Body of pancreas (tissue), 4 donors: ENCODE data around the gene UFC1. TPM values are rescaled to one million over a fixed set of nuclear protein-coding genes. Genes with fewer than 3 reads are reported as not detected.

Source experiments
- ATAC-seq: fragments of 150-250 bp; one replicate; pipeline ENCODE4 v1.9.1; 2016
- DNase-seq, 4 donors: peaks; one replicate each; pipeline ENCODE4 v3.0.0-alpha.2; 2019
- H3K27ac ChIP-seq, 4 donors: fragments of 200-600 bp; sonication (generic); 1 replicate in 3 of 4; 2 replicates in 1 of 4; pipeline versions ENCODE4 v1.5.1 to v1.6.1; 2016 to 2019; ENCODE audit warnings: mild to moderate bottlenecking in 1 of 4, mixed read lengths in 1 of 4, moderate library complexity in 1 of 4
- H3K27me3 ChIP-seq, 2 donors: fragments of 200-600 bp; sonication (generic); one replicate each; pipeline ENCODE4 v1.6.0; 2016; ENCODE audit warnings: mild to moderate bottlenecking in 1 of 2
- H3K36me3 ChIP-seq, 2 donors: fragments of 200-600 bp; sonication (generic); replicated peaks in 1 of 2; 2 replicates each; pipeline ENCODE4 v1.5.1; 2016; ENCODE audit warnings: low read depth in 2 of 2; ENCODE audit not compliant: insufficient read depth in 1 of 2
- H3K4me1 ChIP-seq: fragments of 200-600 bp; sonication (generic); one replicate; pipeline ENCODE4 v1.6.0; 2016
- H3K4me3 ChIP-seq, 2 donors: fragments of 200-600 bp; sonication (generic); 1 replicate in 1 of 2; 2 replicates in 1 of 2; pipeline ENCODE4 v1.5.1; 2016 to 2019
- H3K9me3 ChIP-seq, 3 donors: fragments of 200-600 bp; sonication (generic); 1 replicate in 2 of 3; 2 replicates in 1 of 3; pipeline ENCODE4 v1.5.1; 2016
- POLR2A ChIP-seq, 3 donors: fragments of 450-650 bp; IDR thresholded peaks; one replicate each; pipeline ENCODE4 v1.6.1; 2016; ENCODE audit warnings: antibody characterized with exemption in 3 of 3, mild to moderate bottlenecking in 2 of 3
- WGBS, 2 donors: methylation state at CpG; one replicate each; pipeline ENCODE4 v1.1.5; 2017; 5-methylcytosine and 5-hydroxymethylcytosine counted together
- intact Hi-C: fragments of 100-400 bp; cut with DNase I; formaldehyde crosslinking; loops from one replicate; pipeline ENCODE4 v1.15.1; 2023
- total RNA-seq, 2 donors: library from RNA; depleted of rRNA; stranded (reverse); fragments of >200 nt; gene quantifications; one replicate each; pipeline ENCODE4 v1.1.0, GENCODE V29; 2016
- TF ChIP-seq, protein P1 (sequence below), 7 experiments: fragments of 450-650 bp in 4 of 7; fragments of 200-600 bp in 3 of 7; sonication (generic) in 3 of 7; IDR thresholded peaks; one replicate each; pipeline ENCODE4 v1.5.1; 2016 to 2019; ENCODE audit warnings: antibody characterized with exemption in 7 of 7

UFC1 gene
- total RNA-seq, 2 donors from 2014 or later, result 33.6 to 48.8 TPM

DNA sequence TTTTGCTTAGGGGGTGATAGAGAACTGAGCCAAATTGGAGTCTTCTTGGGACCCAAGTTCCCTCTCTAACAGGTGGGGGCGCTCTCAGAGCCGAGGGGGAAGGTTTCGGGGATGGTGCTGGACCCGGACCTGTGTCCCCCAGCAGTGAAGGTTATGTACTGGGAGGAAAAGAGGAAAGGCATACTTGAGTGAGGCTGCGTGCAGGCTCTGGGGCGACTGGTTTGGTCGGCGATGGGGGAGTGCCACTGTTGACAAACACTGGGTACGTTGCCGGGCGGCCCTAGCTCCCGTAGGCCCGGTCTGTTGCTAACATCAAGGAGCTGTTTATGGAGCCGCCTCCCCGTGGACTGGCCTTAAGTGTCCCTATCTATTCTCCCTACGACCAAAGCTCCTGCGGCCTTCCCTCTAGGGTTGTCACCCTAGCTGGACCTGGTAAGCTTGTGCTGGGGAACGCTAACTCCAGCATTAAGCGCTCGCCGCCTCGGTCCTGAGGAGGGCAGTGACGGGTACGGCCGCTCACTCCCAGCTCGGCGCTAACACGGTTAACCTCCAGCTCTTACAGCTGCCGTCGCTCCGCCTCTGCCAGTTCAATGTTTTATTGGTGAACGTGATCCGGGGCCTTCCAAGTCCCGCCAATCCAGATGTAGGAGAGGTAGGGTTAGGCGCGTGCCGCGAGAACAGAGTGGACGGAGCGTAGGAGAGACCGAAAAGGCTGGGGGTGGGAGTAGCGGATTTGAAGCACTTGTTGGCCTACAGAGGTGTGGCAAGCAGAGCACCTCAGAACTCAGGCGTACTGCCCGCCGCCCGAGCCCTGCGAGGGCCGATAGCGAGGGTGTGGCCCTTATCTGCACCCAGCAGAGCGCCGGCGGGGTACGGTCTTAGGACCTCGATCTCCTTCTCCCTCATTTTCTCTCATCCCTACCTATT is 12.2 kb downstream of the UFC1 start, which contains the start of gene PPOX:
TSS of gene PPOX (plus strand) at position 685 of the 927 bp plus-strand sequence. CDS start 422 bp downstream, outside the sequence.
- intact Hi-C loops, result no loop called here
- no peaks in the 10 kb centered on the region for H3K27me3 ChIP-seq
- peaks cover 1 to 5% of the 10 kb centered on the region in 2 donors for H3K36me3 ChIP-seq
- H3K27ac ChIP-seq, result peak within 1 kb of the TSS; percentile 86 to 91 (median 90)
- DNase-seq, result peak; percentile 96 to 98 (median 97)
- peak within 1 kb of the TSS; percentile 17 to 83 for H3K4me3 ChIP-seq
- ATAC-seq, result peak; percentile 96
- 0 to 1% methylated on average over 30 to 54 of the region's 54 CpGs for WGBS, 2 donors
- H3K9me3 ChIP-seq, result no peaks in the 10 kb centered on the region
- peak; percentile 48 to 90 (median 77) for TF ChIP-seq POLR2A (IDR thresholded peaks at IDR 0.05)
- TF ChIP-seq, protein P1, sequence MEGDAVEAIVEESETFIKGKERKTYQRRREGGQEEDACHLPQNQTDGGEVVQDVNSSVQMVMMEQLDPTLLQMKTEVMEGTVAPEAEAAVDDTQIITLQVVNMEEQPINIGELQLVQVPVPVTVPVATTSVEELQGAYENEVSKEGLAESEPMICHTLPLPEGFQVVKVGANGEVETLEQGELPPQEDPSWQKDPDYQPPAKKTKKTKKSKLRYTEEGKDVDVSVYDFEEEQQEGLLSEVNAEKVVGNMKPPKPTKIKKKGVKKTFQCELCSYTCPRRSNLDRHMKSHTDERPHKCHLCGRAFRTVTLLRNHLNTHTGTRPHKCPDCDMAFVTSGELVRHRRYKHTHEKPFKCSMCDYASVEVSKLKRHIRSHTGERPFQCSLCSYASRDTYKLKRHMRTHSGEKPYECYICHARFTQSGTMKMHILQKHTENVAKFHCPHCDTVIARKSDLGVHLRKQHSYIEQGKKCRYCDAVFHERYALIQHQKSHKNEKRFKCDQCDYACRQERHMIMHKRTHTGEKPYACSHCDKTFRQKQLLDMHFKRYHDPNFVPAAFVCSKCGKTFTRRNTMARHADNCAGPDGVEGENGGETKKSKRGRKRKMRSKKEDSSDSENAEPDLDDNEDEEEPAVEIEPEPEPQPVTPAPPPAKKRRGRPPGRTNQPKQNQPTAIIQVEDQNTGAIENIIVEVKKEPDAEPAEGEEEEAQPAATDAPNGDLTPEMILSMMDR (IDR thresholded peaks at IDR 0.05), result peak in 6 of 7 experiments; percentile 5 to 47 (median 34)
- peaks cover 34% of the 10 kb centered on the region for H3K4me1 ChIP-seq

DNA sequence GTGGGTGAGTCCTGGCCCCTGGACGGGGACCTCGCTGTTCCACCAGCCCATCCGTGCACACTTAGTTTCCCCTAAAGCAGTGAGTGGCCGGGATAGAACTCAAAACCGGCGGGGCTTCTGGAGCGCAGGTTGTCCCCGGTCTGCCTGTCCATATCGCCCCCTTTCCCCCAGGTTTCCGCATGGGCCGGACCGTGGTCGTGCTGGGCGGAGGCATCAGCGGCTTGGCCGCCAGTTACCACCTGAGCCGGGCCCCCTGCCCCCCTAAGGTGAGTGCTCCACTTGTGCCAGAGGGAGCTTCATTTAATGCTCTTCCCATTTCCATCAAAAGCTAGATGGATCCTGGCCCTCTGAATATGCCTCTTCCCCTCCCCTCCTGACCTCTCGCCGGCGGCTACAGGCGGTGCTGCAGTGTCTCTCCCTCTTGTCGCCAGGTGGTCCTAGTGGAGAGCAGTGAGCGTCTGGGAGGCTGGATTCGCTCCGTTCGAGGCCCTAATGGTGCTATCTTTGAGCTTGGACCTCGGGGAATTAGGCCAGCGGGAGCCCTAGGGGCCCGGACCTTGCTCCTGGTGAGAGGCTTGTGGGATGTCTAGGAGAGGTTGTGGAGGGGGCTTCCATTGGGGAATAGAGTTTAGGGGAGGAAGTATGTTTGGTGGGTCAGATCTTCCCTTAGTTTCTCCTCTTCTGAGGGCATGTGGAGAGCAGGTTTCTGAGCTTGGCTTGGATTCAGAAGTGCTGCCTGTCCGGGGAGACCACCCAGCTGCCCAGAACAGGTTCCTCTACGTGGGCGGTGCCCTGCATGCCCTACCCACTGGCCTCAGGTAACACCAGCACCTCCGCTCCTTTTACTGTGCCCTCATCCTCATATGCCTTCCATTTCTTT is 13.1 kb downstream of the UFC1 start:
- peak overlapping the region; percentile 86 to 91 (median 90) for H3K27ac ChIP-seq
- ATAC-seq, result no peak

DNA sequence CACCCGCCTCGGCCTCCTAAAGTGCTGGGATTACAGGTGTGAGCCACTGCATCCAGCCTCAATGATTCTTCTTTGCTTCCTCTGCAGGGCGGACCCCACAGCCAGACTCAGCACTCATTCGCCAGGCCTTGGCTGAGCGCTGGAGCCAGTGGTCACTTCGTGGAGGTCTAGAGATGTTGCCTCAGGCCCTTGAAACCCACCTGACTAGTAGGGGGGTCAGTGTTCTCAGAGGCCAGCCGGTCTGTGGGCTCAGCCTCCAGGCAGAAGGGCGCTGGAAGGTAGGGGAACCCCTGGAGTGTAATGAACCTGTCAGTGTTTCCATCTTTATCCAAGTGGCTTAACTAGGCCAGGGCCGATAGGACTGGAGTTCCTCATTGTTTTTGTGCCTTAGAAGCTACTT is 15.1 kb downstream of the UFC1 start:
- peaks cover 12 to 18% of the 10 kb centered on the region in 2 donors for H3K36me3 ChIP-seq

More for the DNA sequence above, 13.1 kb downstream of the UFC1 start:
- peak overlapping the region; percentile 17 to 83 for H3K4me3 ChIP-seq
- no peaks in the 10 kb centered on the region for H3K9me3 ChIP-seq
- WGBS, 2 donors, result 5 to 12% methylated on average over 19 to 33 of the region's 33 CpGs
- peaks cover 29% of the 10 kb centered on the region for H3K4me1 ChIP-seq
- no peak for TF ChIP-seq POLR2A (IDR thresholded peaks at IDR 0.05)
- TF ChIP-seq, protein P1 (IDR thresholded peaks at IDR 0.05), result no peak
- intact Hi-C loops, result no loop called here
- H3K27me3 ChIP-seq, result no peaks in the 10 kb centered on the region
- H3K36me3 ChIP-seq, result peaks cover 9 to 12% of the 10 kb centered on the region in 2 donors
- peak in 1 of 4 donors; percentile 27 for DNase-seq

DNA sequence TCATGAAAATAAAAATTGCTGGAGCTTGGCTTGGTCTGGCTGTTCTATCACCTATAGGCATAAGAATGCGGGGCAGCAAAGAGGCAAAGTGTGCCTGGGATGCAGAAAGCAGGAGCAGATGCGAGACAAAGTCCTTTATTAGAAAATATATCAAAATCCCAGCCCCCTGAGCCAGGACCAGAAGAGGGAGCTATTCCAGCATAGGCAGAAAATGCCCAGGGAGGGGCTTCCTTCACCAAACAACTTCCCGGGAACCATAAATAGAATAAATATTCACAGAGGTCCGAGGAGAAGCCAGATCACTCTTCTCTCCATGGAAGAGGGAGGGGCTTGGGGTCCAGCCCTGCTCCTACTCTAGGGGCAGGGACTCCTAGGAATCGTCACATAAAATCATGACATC is 17.4 kb downstream of the UFC1 start:
- TF ChIP-seq, protein P1 (IDR thresholded peaks at IDR 0.05), result no peak
- no peak for TF ChIP-seq POLR2A (IDR thresholded peaks at IDR 0.05)
- Histone ChIP-seq H3K4me3 (no peak overlapping the region), H3K4me1 (peaks cover 39% of the 10 kb centered on the region), H3K9me3 (no peaks in the 10 kb centered on the region), H3K27ac (peak overlapping the region in 1 of 4 donors; percentile 39), H3K27me3 (no peaks in the 10 kb centered on the region), H3K36me3 (peaks cover 12 to 24% of the 10 kb centered on the region in 2 donors)
- DNase-seq, result no peak
- intact Hi-C loops, result no loop called here
- ATAC-seq, result no peak
- 53 to 58% methylated on average over 5 of the region's 5 CpGs for WGBS, 2 donors

More for the DNA sequence above, 15.1 kb downstream of the UFC1 start:
- no peak for TF ChIP-seq POLR2A (IDR thresholded peaks at IDR 0.05)
- TF ChIP-seq, protein P1 (IDR thresholded peaks at IDR 0.05), result no peak
- WGBS, 2 donors, result 83 to 97% methylated on average over 3 to 9 of the region's 9 CpGs
- no peak for DNase-seq
- ATAC-seq, result no peak
- intact Hi-C loops, result no loop called here
- Histone ChIP-seq H3K9me3 (no peaks in the 10 kb centered on the region), H3K27ac (no peak overlapping the region), H3K27me3 (no peaks in the 10 kb centered on the region), H3K4me1 (peaks cover 39% of the 10 kb centered on the region), H3K4me3 (no peak overlapping the region)
